Mucosa of stomach (tissue), 1 donor: Measurements from ENCODE around the gene ADGRD1.

Source experiments
- H3K27me3 ChIP-seq: one replicate; pipeline ENCODE4 v1.7.0; 2013; ENCODE audit warnings: mild to moderate bottlenecking, low read length; ENCODE audit not compliant: control insufficient read depth, insufficient read depth
- H3K36me3 ChIP-seq: one replicate; pipeline ENCODE4 v1.7.0; 2013; ENCODE audit warnings: low read length; ENCODE audit not compliant: control insufficient read depth, insufficient read depth
- H3K4me1 ChIP-seq: one replicate; pipeline ENCODE4 v1.7.0; 2013; ENCODE audit warnings: mild to moderate bottlenecking, low read length; ENCODE audit not compliant: control insufficient read depth, insufficient read depth
- H3K4me3 ChIP-seq: one replicate; pipeline ENCODE4 v1.7.0; 2013; ENCODE audit warnings: low read length
- H3K9ac ChIP-seq: one replicate; pipeline ENCODE4 v1.7.0; 2013; ENCODE audit warnings: mild to moderate bottlenecking, low read length, moderate library complexity
- H3K9me3 ChIP-seq: one replicate; pipeline ENCODE4 v1.7.0; 2013; ENCODE audit warnings: mild to moderate bottlenecking, low read length, moderate library complexity; ENCODE audit not compliant: control insufficient read depth
- donor health status: Pancreatic carcinoma.

The ADGRD1 gene

DNA sequence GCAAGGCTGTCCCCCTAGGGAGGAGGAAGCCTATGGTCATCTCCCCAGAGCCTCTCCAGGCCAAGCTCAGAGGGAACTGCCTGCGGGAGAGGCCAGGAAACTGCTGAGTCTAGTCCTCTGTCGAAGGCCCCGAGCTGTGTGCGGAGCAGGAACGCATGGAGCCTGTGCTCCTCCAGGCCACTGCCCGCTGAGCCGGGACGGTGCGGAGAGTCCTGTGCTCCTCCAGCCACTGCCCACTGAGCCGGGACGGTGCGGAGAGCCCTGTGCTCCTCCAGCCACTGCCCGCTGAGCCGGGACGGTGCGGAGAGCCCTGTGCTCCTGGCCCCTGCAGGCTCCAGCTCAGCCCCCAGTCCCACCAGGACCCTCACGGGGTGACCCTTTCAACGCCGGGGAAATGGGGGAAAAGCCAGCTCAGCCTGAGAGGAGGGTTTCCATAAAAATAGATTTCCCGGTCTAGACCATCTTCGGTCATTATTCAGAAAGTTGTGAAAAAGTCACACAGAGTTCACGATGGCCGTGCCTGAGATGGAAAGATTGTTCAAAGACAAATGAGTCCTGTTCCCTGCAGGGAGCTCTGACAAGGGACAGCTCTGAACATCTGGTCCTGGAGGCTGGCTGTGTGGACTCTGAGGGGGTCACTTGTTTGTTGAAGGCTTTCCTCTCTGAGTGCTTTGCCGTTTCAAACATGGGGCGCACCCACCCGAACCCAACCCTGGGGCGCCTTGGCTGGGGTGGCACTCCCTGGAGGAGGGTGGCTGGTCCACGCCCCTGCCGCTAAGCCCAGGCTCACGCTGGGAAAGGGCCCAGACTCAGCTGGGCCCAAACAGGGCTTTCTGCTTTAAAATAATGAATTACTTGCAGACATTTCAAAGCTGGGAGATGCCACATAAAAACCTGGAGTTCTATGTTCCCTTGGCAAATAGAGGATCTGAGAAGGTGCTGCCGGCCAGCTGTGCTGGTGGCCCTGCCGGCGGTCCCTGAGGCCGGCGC is 85.5 kb downstream of the ADGRD1 start:
- no peaks in the 10 kb centered on the region for H3K27me3 ChIP-seq
- no peak overlapping the region for H3K4me3 ChIP-seq
- H3K9me3 ChIP-seq, result no peaks in the 10 kb centered on the region
- no peaks in the 10 kb centered on the region for H3K4me1 ChIP-seq
- H3K9ac ChIP-seq, result no peak overlapping the region
- H3K36me3 ChIP-seq, result no peaks in the 10 kb centered on the region

DNA sequence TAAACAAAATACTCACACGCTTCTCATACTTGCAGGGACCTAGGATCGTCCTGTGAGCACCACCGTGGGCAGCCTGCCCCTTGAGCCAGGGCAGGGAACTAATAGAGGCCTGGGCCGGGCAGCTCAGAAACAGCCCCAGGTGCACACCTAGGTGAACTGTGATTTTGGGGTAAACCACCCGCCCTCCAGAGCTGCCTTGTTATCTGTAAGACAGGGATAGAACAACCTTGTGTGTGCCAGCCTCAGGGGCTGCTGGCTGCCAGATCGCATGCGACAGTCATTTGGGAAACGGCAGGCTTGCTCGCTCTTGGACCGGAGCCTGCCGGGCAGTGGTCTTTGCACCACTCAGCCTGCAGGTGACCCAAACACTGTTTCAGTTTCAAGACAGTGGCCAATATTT is 86.8 kb downstream of the ADGRD1 start:
- Histone ChIP-seq H3K36me3 (no peaks in the 10 kb centered on the region), H3K27me3 (no peaks in the 10 kb centered on the region)

GRCh38 chr12:131041216-131041967 is 87.7 kb downstream of the ADGRD1 start:
- Histone ChIP-seq H3K4me1 (no peaks in the 10 kb centered on the region), H3K36me3 (no peaks in the 10 kb centered on the region), H3K9ac (no peak overlapping the region), H3K4me3 (no peak overlapping the region), H3K27me3 (no peaks in the 10 kb centered on the region), H3K9me3 (no peaks in the 10 kb centered on the region)

More for the DNA sequence above, 86.8 kb downstream of the ADGRD1 start:
- Histone ChIP-seq H3K9ac (no peak overlapping the region), H3K4me1 (no peaks in the 10 kb centered on the region), H3K9me3 (no peaks in the 10 kb centered on the region), H3K4me3 (no peak overlapping the region)

DNA sequence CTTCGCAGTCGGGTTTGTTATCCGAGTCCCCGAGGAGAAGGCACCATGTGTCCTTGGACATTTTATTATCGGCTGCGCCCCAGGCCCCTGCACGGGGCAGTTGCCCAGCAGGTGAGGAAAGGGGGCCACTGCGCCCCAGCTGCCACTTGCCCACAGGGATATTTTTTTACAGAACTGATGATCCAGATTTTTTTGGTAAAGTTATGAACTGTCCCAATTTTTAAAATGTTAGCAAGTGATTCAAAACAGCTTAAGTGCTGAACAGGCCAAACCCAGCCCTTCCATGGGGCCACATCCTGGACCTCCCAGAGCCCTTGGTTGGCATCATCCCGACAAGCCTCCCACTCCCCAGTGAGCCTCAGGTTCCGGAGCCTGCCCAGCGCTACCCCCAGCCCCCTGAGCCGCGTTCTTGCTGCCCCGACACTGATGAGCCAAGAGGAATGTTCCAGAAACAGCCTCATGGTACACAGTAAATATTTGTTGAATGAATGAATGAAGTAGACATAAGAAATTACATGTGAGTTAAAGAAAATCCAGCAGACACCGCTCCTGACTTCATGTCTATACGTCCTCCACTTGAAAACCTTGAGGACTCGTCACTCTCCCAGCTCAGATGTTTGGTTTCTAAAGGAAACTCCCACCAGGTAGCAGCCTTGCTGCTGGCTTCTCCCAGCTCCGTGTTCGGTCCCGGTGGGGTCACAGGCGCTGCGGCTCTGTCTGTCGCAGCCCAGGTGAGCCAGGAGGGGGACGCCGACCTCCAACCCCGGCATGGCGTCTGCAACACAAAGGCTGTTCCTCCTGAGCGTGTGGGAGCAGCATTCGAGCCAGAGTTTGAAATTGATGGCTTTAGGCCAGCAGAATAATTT is 88.5 kb downstream of the ADGRD1 start:
- Histone ChIP-seq H3K4me3 (no peak overlapping the region), H3K4me1 (no peaks in the 10 kb centered on the region), H3K36me3 (no peaks in the 10 kb centered on the region), H3K27me3 (no peaks in the 10 kb centered on the region), H3K9me3 (no peaks in the 10 kb centered on the region), H3K9ac (no peak overlapping the region)

- H3K4me1 ChIP-seq, result no peaks in the 10 kb centered on the region
- no peak overlapping the region for H3K4me3 ChIP-seq
- no peaks in the 10 kb centered on the region for H3K36me3 ChIP-seq
- no peaks in the 10 kb centered on the region for H3K27me3 ChIP-seq
- H3K9me3 ChIP-seq, result no peaks in the 10 kb centered on the region
- no peak overlapping the region for H3K9ac ChIP-seq
These were observed 89.1 kb downstream of the ADGRD1 start for GRCh38 chr12:131042834-131043245.

- Histone ChIP-seq H3K27me3 (no peaks in the 10 kb centered on the region), H3K4me1 (no peaks in the 10 kb centered on the region), H3K9ac (no peak overlapping the region), H3K9me3 (no peaks in the 10 kb centered on the region), H3K36me3 (no peaks in the 10 kb centered on the region), H3K4me3 (no peak overlapping the region)
These were observed 89.7 kb downstream of the ADGRD1 start for GRCh38 chr12:131043401-131043871.

GRCh38 chr12:131044136-131044535 is 90.4 kb downstream of the ADGRD1 start:
- Histone ChIP-seq H3K4me1 (no peaks in the 10 kb centered on the region), H3K4me3 (no peak overlapping the region), H3K9ac (no peak overlapping the region), H3K9me3 (no peaks in the 10 kb centered on the region), H3K27me3 (no peaks in the 10 kb centered on the region), H3K36me3 (no peaks in the 10 kb centered on the region)

DNA sequence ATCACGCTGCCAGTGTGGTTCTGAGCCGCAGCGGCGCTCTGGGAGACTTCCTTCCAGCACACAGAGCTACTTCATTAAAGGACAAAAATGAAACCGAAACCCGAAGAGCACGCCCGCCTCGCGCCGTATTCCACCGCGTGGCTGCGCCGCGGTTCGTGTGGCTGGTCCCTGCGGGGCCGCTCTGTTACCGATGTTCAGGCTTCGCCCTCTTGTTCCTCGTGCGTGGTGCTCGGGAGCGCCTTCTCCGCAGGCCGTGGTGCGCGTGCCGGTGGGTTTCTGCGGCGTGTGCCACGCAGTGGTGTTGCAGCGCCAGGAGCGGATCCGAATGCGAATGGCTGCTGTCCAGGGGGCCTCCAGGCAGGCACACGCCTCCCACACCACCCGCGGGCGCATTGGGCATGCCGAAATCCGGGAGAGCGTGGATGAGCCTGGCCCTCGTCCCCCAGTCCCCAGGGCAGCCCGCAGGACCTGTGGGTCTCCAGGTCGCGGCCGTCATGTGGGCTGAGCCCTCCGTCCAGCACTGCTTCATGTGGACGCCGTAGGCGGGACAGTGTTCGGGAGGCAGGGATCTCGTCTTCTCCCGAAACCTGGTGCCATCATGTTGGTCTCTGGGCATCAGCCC is 91.2 kb downstream of the ADGRD1 start:
- no peaks in the 10 kb centered on the region for H3K4me1 ChIP-seq
- H3K9me3 ChIP-seq, result no peaks in the 10 kb centered on the region
- no peak overlapping the region for H3K9ac ChIP-seq
- H3K36me3 ChIP-seq, result no peaks in the 10 kb centered on the region
- H3K27me3 ChIP-seq, result no peaks in the 10 kb centered on the region
- H3K4me3 ChIP-seq, result no peak overlapping the region

- H3K36me3 ChIP-seq, result no peaks in the 10 kb centered on the region
- no peaks in the 10 kb centered on the region for H3K9me3 ChIP-seq
- H3K27me3 ChIP-seq, result no peaks in the 10 kb centered on the region
- no peaks in the 10 kb centered on the region for H3K4me1 ChIP-seq
- no peak overlapping the region for H3K4me3 ChIP-seq
- H3K9ac ChIP-seq, result no peak overlapping the region
These were observed 92.2 kb downstream of the ADGRD1 start for GRCh38 chr12:131045705-131046460.

DNA sequence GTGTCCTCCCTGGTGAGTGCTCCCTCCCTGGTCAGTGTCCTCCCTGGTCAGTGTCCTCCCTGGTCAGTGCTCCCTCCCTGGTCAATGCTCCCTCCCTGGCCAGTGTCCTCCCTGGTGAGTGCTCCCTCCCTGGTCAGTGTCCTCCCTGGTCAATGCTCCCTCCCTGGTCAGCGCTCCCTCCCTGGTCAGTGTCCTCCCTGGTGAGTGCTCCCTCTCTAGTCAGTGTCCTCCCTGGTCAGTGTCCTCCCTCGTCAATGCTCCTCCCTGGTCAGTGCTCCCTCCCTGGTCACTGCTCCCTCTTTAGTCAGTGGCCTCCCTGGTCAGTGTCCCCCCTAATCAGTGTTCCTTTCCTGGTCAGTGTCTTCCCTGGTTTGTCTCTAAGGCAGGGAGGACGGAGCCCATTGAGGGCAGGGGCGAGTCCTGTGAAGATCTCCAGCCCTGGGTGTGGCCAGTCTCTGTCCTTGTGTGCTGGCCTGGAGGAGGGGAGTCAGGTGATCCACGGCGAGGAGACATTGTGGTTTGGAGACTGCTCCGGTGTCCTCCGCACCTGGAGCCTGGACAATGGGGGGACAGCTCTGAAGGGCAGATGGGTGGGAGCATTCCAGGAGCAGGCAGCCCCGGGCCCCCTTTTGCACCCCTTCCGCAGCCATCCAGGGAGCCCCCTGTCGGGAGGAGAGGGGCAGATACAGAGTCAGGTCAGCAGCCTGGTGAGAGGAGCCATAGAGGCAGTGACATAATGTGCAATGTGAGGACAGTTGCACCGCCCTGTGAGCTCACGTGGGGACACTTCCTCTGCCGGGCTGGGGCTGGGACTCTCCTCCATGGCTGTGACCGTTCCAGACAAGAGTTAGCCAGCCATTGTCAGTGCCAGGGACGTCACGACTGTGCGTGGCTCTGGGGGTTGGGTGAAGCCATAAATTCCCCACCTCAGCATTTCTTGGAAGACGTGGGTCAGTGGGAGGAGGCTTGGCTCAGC is 93.4 kb downstream of the ADGRD1 start:
- H3K9me3 ChIP-seq, result no peaks in the 10 kb centered on the region
- H3K9ac ChIP-seq, result no peak overlapping the region
- no peaks in the 10 kb centered on the region for H3K36me3 ChIP-seq
- H3K27me3 ChIP-seq, result no peaks in the 10 kb centered on the region
- H3K4me3 ChIP-seq, result no peak overlapping the region
- no peaks in the 10 kb centered on the region for H3K4me1 ChIP-seq
